CD4-positive, alpha-beta T cell treated with Interleukin-1 beta for 1 hour (primary cell): ENCODE results near the gene THAP5.

Experiments
- DNase-seq, 2 donors: peaks; one replicate each; pipeline ENCODE4 v3.0.0-alpha.2; 2020 to 2022

THAP5 gene

GRCh38 chr7:108528183-108528712 lies 41.3 kb downstream of the THAP5 start:
- DNase-seq = no peak

- no peak for DNase-seq
Observed at GRCh38 chr7:108526768-108527017, 42.8 kb downstream of the THAP5 start.

- DNase-seq = peak; percentile 100
Observed at GRCh38 chr7:108525985-108526767, 43.3 kb downstream of the THAP5 start, which contains the start of gene PNPLA8. PNPLA8 (minus strand) TSS chr7:108526135; CDS start chr7:108515491, 10,644 bp downstream.

GRCh38 chr7:108525327-108525984 lies 44.0 kb downstream of the THAP5 start:
- peak; percentile 8 to 12 for DNase-seq

- DNase-seq = no peak
Observed at GRCh38 chr7:108522780-108523179, 46.7 kb downstream of the THAP5 start.

- DNase-seq = no peak
Observed at GRCh38 chr7:108517951-108518350, 51.6 kb downstream of the THAP5 start.

- no peak for DNase-seq
Observed at GRCh38 chr7:108515630-108516029, 53.9 kb downstream of the THAP5 start.

GRCh38 chr7:108515013-108515412 lies 54.5 kb downstream of the THAP5 start:
- DNase-seq = no peak
